PFSK-1 (cell line): ENCODE measurements around the gene LSM3.

Experiments used
- FOXP2 ChIP-seq: optimal IDR thresholded peaks from 2 replicates; pipeline ENCODE3; 2011; ENCODE audit warnings: borderline replicate concordance, control low read depth, inconsistent platforms; ENCODE audit not compliant: insufficient read depth; ENCODE audit errors: extremely low read length, extremely low read depth
- POLR2AphosphoS5 ChIP-seq: IDR thresholded peaks from 2 replicates; pipeline ENCODE4 v1.6.1; 2012; ENCODE audit warnings: low read depth, mild to moderate bottlenecking, control low read depth, low read length, moderate library complexity
- SIN3A ChIP-seq: IDR thresholded peaks from 2 replicates; pipeline ENCODE4 v1.6.1; 2012; ENCODE audit warnings: mild to moderate bottlenecking, low read length, moderate library complexity, borderline replicate concordance; ENCODE audit not compliant: insufficient read depth
- TAF1 ChIP-seq: IDR thresholded peaks from 2 replicates; pipeline ENCODE4 v1.6.1; 2012; ENCODE audit warnings: low read length, control low read depth, borderline replicate concordance; ENCODE audit not compliant: insufficient read depth
- TF ChIP-seq, protein P1 (sequence below), 2 experiments: IDR thresholded peaks; 2 replicates each; pipeline versions ENCODE4 v1.6.1 to v1.8.0; 2011 to 2012; ENCODE audit warnings: low read depth in 2 of 2, low read length in 2 of 2, control low read depth in 1 of 2, inconsistent platforms in 1 of 2, mild to moderate bottlenecking in 1 of 2, moderate library complexity in 1 of 2; ENCODE audit not compliant: insufficient read depth in 1 of 2

Gene LSM3

GRCh38 chr3:14223595-14223994, 45.0 kb downstream of the LSM3 start:
- TF ChIP-seq POLR2AphosphoS5 = no peak
- TF ChIP-seq FOXP2 = no peak
- no peak for TF ChIP-seq TAF1
- TF ChIP-seq SIN3A = no peak
- TF ChIP-seq, protein P1, sequence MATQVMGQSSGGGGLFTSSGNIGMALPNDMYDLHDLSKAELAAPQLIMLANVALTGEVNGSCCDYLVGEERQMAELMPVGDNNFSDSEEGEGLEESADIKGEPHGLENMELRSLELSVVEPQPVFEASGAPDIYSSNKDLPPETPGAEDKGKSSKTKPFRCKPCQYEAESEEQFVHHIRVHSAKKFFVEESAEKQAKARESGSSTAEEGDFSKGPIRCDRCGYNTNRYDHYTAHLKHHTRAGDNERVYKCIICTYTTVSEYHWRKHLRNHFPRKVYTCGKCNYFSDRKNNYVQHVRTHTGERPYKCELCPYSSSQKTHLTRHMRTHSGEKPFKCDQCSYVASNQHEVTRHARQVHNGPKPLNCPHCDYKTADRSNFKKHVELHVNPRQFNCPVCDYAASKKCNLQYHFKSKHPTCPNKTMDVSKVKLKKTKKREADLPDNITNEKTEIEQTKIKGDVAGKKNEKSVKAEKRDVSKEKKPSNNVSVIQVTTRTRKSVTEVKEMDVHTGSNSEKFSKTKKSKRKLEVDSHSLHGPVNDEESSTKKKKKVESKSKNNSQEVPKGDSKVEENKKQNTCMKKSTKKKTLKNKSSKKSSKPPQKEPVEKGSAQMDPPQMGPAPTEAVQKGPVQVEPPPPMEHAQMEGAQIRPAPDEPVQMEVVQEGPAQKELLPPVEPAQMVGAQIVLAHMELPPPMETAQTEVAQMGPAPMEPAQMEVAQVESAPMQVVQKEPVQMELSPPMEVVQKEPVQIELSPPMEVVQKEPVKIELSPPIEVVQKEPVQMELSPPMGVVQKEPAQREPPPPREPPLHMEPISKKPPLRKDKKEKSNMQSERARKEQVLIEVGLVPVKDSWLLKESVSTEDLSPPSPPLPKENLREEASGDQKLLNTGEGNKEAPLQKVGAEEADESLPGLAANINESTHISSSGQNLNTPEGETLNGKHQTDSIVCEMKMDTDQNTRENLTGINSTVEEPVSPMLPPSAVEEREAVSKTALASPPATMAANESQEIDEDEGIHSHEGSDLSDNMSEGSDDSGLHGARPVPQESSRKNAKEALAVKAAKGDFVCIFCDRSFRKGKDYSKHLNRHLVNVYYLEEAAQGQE (IDR thresholded peaks at IDR 0.05; ENCODE audit: insufficient read depth in 1 of 2, low read depth in 2 of 2, low read length in 2 of 2) = no peak

DNA sequence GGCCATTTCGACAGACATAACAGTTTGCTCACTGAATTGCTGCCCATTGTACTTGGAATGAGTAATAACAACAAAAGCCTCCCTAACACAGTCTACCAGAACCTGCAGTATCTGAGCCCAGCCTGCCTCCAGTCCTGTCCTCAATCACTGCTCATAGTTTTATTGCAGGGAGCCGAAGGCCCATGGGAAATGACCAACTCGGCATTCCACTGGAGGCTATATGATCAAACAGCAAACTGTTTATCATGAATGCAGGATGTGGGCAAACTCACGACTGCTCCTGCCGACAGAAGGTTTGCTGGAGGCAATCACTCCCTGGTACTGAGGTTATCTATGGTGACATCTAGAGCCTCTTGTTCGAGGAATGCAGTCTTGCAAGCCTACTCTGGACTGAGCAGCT, 46.3 kb downstream of the LSM3 start:
- TF ChIP-seq, protein P1 (IDR thresholded peaks at IDR 0.05; ENCODE audit: insufficient read depth in 1 of 2, low read depth in 2 of 2, low read length in 2 of 2) = no peak
- TF ChIP-seq TAF1 (no peak), POLR2AphosphoS5 (no peak), SIN3A (no peak), FOXP2 (no peak)

DNA sequence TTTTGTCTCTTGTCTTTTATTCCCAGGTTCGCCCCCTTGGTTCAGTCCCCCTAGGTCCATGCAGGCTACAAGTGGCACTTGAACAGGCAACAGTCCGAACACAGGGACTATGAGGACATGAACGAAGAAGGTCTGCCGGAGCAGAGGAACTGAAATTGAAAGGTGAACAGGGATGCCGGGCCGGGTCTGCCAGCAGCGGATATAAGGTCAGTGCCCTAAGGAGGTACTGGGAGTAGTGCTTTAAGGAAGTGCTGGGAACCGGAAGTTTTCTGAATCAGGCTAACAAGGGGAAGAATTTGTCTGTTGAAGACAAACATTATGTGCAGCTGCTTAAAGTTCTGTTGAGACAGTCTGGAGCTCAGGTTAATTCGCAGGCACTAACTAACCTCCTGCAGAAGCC, 46.8 kb downstream of the LSM3 start:
- TF ChIP-seq, protein P1 (IDR thresholded peaks at IDR 0.05; ENCODE audit: insufficient read depth in 1 of 2, low read depth in 2 of 2, low read length in 2 of 2) = no peak
- TF ChIP-seq FOXP2 = no peak
- TF ChIP-seq SIN3A = no peak
- TF ChIP-seq POLR2AphosphoS5 = no peak
- TF ChIP-seq TAF1 = no peak

DNA sequence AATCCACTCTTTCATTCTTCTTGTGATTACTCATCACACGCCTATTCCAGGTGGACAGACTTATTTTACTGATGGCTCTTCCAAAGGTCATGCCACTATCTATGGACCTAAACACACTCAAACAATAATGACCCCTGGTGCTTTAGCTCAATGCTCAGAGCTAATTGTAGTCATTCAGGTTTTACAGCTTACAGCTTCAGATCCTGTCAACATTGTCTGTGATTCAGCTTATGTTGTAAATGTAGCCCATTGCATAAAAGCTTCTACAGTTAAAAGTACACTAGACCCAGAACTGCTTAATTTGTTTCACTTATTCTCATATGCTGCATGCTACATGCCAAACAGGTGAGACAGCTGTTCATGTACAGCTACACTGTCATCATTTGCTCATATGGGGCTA, 49.2 kb downstream of the LSM3 start:
- TF ChIP-seq SIN3A (no peak), TAF1 (no peak), POLR2AphosphoS5 (no peak), FOXP2 (no peak)
- TF ChIP-seq, protein P1 (IDR thresholded peaks at IDR 0.05; ENCODE audit: insufficient read depth in 1 of 2, low read depth in 2 of 2, low read length in 2 of 2) = no peak
